IPS-NIHi7 (cell line): ENCODE data around the gene LCN6.
A peak's percentile ranks its signal among the peaks of the same experiment; 100 is the strongest.
"Not testable (repeated sequence)": the region's sequence is repeated elsewhere in the genome, so short reads cannot be mapped to it uniquely, and the experiment has no call there.

Experiments used
- DNase-seq: peaks from one replicate; pipeline ENCODE4 v3.0.0; 2012; ENCODE audit warnings: mixed read lengths; ENCODE audit errors: extremely low spot score

LCN6 gene

GRCh38 chr9:136760424-136760823 is 12.1 kb upstream of the LCN6 start:
- peak; percentile 11 for DNase-seq

- peak; percentile 8 for DNase-seq
Observed at GRCh38 chr9:136759436-136760325, 11.4 kb upstream of the LCN6 start.

- no peak for DNase-seq
Observed at GRCh38 chr9:136759001-136759400, 10.7 kb upstream of the LCN6 start.

GRCh38 chr9:136757751-136758140 is 9.4 kb upstream of the LCN6 start:
- DNase-seq, result no peak

- DNase-seq, result no peak
Observed at GRCh38 chr9:136757328-136757727, 9.0 kb upstream of the LCN6 start.

- no peak for DNase-seq
Observed at GRCh38 chr9:136756836-136757235, 8.5 kb upstream of the LCN6 start.

GRCh38 chr9:136756134-136756438 is 7.8 kb upstream of the LCN6 start:
- DNase-seq, result no peak

- not testable (repeated sequence) for DNase-seq
Observed at GRCh38 chr9:136755302-136756133, 7.2 kb upstream of the LCN6 start.

GRCh38 chr9:136754626-136755301 is 6.4 kb upstream of the LCN6 start:
- peak; percentile 53 for DNase-seq

- no peak for DNase-seq
Observed at GRCh38 chr9:136754059-136754572, 5.8 kb upstream of the LCN6 start.

GRCh38 chr9:136753371-136754058 is 5.2 kb upstream of the LCN6 start:
- no peak for DNase-seq

- DNase-seq, result no peak
Observed at GRCh38 chr9:136751814-136752213, 3.5 kb upstream of the LCN6 start.

GRCh38 chr9:136751244-136751643 is 2.9 kb upstream of the LCN6 start:
- no peak for DNase-seq

- no peak for DNase-seq
Observed at GRCh38 chr9:136750526-136750925, 2.2 kb upstream of the LCN6 start.

- no peak for DNase-seq
Observed at GRCh38 chr9:136748666-136749611, 614 bp upstream of the LCN6 start.

GRCh38 chr9:136747161-136748060 is 914 bp downstream of the LCN6 start:
- no peak for DNase-seq

- no peak for DNase-seq
Observed at GRCh38 chr9:136746621-136747020, 1.7 kb downstream of the LCN6 start.

- no peak for DNase-seq
Observed at GRCh38 chr9:136746155-136746490, 2.2 kb downstream of the LCN6 start.

- DNase-seq, result no peak
Observed at GRCh38 chr9:136745389-136746154, 2.8 kb downstream of the LCN6 start.
